SK-N-SH treated with all-trans-retinoic acid at 6 μM for 48 hours (cell line): Measurements from ENCODE around the gene SETDB2.

Source experiments
- ARNTL ChIP-seq: fragments of 450-650 bp; formaldehyde crosslinking; IDR thresholded peaks from 2 replicates; pipeline ENCODE4 v1.5.0; 2020; ENCODE audit warnings: low read depth, mild to moderate bottlenecking, moderate library complexity, borderline replicate concordance
- BACH2 ChIP-seq: fragments of 250-450 bp; sonication (Bioruptor Pico); IDR thresholded peaks from 2 replicates; pipeline ENCODE4 v1.9.0; 2021; ENCODE audit warnings: mild to moderate bottlenecking, borderline replicate concordance
- CSDC2 ChIP-seq: fragments of 250-450 bp; sonication (Bioruptor Pico); IDR thresholded peaks from 2 replicates; pipeline ENCODE4 v1.5.0; 2020; ENCODE audit warnings: mild to moderate bottlenecking, moderate library complexity
- ESRRG ChIP-seq: fragments of 250-450 bp; sonication (Bioruptor Pico); IDR thresholded peaks from 2 replicates; pipeline ENCODE4 v1.6.1; 2021; ENCODE audit warnings: mild to moderate bottlenecking
- OSR1 ChIP-seq: fragments of 250-450 bp; sonication (Bioruptor Pico); IDR thresholded peaks from 2 replicates; pipeline ENCODE4 v1.8.0; 2022; ENCODE audit warnings: moderate library complexity, mild to moderate bottlenecking, inconsistent platforms
- SNAI2 ChIP-seq: fragments of 250-450 bp; sonication (Bioruptor Pico); IDR thresholded peaks from 2 replicates; pipeline ENCODE4 v1.5.0; 2020; ENCODE audit warnings: mild to moderate bottlenecking, moderate library complexity
- ZC3H10 ChIP-seq: fragments of 250-450 bp; sonication (Bioruptor Pico); IDR thresholded peaks from 2 replicates; pipeline ENCODE4 v1.5.1; 2021; ENCODE audit warnings: mild to moderate bottlenecking, moderate library complexity
- ZFP3 ChIP-seq: fragments of 250-450 bp; sonication (Bioruptor Pico); IDR thresholded peaks from 2 replicates; pipeline ENCODE4 v1.5.0; 2020; ENCODE audit warnings: mild to moderate bottlenecking, moderate library complexity
- TF ChIP-seq, protein P1 (sequence below): fragments of 250-450 bp; sonication (Bioruptor Pico); IDR thresholded peaks from 2 replicates; pipeline ENCODE4 v1.5.1; 2021; ENCODE audit warnings: mild to moderate bottlenecking, moderate library complexity
- TF ChIP-seq, protein P2 (sequence below): fragments of 250-450 bp; sonication (Bioruptor Pico); IDR thresholded peaks from 2 replicates; pipeline ENCODE4 v1.8.0; 2020; ENCODE audit warnings: mild to moderate bottlenecking, moderate library complexity, borderline replicate concordance

DNA sequence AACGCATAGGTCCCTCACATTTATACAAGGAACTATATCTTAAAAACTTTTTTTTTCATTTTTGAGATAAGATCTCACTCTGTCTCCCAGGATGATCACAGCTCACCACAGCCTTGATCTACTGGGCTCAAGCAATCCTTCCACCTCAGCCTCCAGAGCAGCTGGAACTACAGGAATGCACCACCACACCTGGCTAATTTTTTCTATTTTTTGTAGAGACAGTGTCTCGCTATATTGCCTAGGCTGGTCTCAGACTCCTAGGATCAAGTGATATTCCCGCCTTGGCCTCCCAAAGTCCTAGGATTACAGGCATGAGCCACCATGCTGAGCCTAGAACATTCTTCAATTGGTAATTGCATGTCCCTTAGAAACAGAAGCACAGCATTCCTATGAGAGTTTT, 99.6 kb downstream of the SETDB2 start:
- no peak for TF ChIP-seq CSDC2 (CRISPR knock-in tag)
- no peak for TF ChIP-seq SNAI2 (CRISPR knock-in tag)
- TF ChIP-seq OSR1 (CRISPR knock-in tag) = no peak
- TF ChIP-seq, protein P1, sequence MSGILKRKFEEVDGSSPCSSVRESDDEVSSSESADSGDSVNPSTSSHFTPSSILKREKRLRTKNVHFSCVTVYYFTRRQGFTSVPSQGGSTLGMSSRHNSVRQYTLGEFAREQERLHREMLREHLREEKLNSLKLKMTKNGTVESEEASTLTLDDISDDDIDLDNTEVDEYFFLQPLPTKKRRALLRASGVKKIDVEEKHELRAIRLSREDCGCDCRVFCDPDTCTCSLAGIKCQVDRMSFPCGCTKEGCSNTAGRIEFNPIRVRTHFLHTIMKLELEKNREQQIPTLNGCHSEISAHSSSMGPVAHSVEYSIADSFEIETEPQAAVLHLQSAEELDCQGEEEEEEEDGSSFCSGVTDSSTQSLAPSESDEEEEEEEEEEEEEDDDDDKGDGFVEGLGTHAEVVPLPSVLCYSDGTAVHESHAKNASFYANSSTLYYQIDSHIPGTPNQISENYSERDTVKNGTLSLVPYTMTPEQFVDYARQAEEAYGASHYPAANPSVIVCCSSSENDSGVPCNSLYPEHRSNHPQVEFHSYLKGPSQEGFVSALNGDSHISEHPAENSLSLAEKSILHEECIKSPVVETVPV (CRISPR knock-in tag) = no peak
- no peak for TF ChIP-seq ZFP3
- TF ChIP-seq, protein P2, sequence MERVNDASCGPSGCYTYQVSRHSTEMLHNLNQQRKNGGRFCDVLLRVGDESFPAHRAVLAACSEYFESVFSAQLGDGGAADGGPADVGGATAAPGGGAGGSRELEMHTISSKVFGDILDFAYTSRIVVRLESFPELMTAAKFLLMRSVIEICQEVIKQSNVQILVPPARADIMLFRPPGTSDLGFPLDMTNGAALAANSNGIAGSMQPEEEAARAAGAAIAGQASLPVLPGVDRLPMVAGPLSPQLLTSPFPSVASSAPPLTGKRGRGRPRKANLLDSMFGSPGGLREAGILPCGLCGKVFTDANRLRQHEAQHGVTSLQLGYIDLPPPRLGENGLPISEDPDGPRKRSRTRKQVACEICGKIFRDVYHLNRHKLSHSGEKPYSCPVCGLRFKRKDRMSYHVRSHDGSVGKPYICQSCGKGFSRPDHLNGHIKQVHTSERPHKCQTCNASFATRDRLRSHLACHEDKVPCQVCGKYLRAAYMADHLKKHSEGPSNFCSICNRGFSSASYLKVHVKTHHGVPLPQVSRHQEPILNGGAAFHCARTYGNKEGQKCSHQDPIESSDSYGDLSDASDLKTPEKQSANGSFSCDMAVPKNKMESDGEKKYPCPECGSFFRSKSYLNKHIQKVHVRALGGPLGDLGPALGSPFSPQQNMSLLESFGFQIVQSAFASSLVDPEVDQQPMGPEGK (CRISPR knock-in tag) = no peak
- TF ChIP-seq ZC3H10 (CRISPR knock-in tag) = no peak
- TF ChIP-seq ESRRG (CRISPR knock-in tag) = no peak
- TF ChIP-seq ARNTL (CRISPR knock-in tag) = no peak
- no peak for TF ChIP-seq BACH2
